ENCODE data around the gene MLN.

The MLN gene

GRCh38 chr6:33801611-33802010, 2.2 kb downstream of the MLN start:
- H3K27ac ChIP-seq (ENCODE audit: insufficient read depth, low read length, poor library complexity, severe bottlenecking): no peak overlapping the region
- no peaks in the 10 kb centered on the region for H3K9me3 ChIP-seq (ENCODE audit: control insufficient read depth, low read length)
- no peak for DNase-seq
- no peaks in the 10 kb centered on the region for H3K27me3 ChIP-seq (replicated peaks; ENCODE audit: control insufficient read depth, insufficient read depth, low read length, poor library complexity, severe bottlenecking)
- no peaks in the 10 kb centered on the region for H3K36me3 ChIP-seq (ENCODE audit: control insufficient read depth, insufficient read depth, low read length)
- H3K4me1 ChIP-seq (ENCODE audit: control insufficient read depth, insufficient read depth, low read length, poor library complexity, severe bottlenecking): no peaks in the 10 kb centered on the region
- no peak overlapping the region for H3K4me3 ChIP-seq (ENCODE audit: insufficient read depth, low read depth, low read length, poor library complexity, severe bottlenecking)

GRCh38 chr6:33800248-33800969, 3.4 kb downstream of the MLN start:
- Histone ChIP-seq H3K9me3 (ENCODE audit: control insufficient read depth, low read length) (no peaks in the 10 kb centered on the region), H3K27me3 (replicated peaks; ENCODE audit: control insufficient read depth, insufficient read depth, low read length, poor library complexity, severe bottlenecking) (no peaks in the 10 kb centered on the region), H3K27ac (ENCODE audit: insufficient read depth, low read length, poor library complexity, severe bottlenecking) (no peak overlapping the region)

GRCh38 chr6:33799454-33800113, 4.2 kb downstream of the MLN start:
- no peak overlapping the region for H3K27ac ChIP-seq (ENCODE audit: insufficient read depth, low read length, poor library complexity, severe bottlenecking)
- H3K9me3 ChIP-seq (ENCODE audit: control insufficient read depth, low read length): no peaks in the 10 kb centered on the region
- no peaks in the 10 kb centered on the region for H3K27me3 ChIP-seq (replicated peaks; ENCODE audit: control insufficient read depth, insufficient read depth, low read length, poor library complexity, severe bottlenecking)
- no peak for DNase-seq
- no peak overlapping the region for H3K4me3 ChIP-seq (ENCODE audit: insufficient read depth, low read depth, low read length, poor library complexity, severe bottlenecking)
- H3K36me3 ChIP-seq (ENCODE audit: control insufficient read depth, insufficient read depth, low read length): no peaks in the 10 kb centered on the region
- no peaks in the 10 kb centered on the region for H3K4me1 ChIP-seq (ENCODE audit: control insufficient read depth, insufficient read depth, low read length, poor library complexity, severe bottlenecking)

More at GRCh38 chr6:33800248-33800969, 3.4 kb downstream of the MLN start:
- no peak for DNase-seq
- Histone ChIP-seq H3K4me1 (ENCODE audit: control insufficient read depth, insufficient read depth, low read length, poor library complexity, severe bottlenecking) (no peaks in the 10 kb centered on the region), H3K4me3 (ENCODE audit: insufficient read depth, low read depth, low read length, poor library complexity, severe bottlenecking) (no peak overlapping the region), H3K36me3 (ENCODE audit: control insufficient read depth, insufficient read depth, low read length) (no peaks in the 10 kb centered on the region)

GRCh38 chr6:33798343-33798848, 5.4 kb downstream of the MLN start:
- Histone ChIP-seq H3K4me1 (ENCODE audit: control insufficient read depth, insufficient read depth, low read length, poor library complexity, severe bottlenecking) (no peaks in the 10 kb centered on the region), H3K4me3 (ENCODE audit: insufficient read depth, low read depth, low read length, poor library complexity, severe bottlenecking) (no peak overlapping the region), H3K36me3 (ENCODE audit: control insufficient read depth, insufficient read depth, low read length) (no peaks in the 10 kb centered on the region), H3K27me3 (replicated peaks; ENCODE audit: control insufficient read depth, insufficient read depth, low read length, poor library complexity, severe bottlenecking) (no peaks in the 10 kb centered on the region), H3K9me3 (ENCODE audit: control insufficient read depth, low read length) (no peaks in the 10 kb centered on the region), H3K27ac (ENCODE audit: insufficient read depth, low read length, poor library complexity, severe bottlenecking) (no peak overlapping the region)
- DNase-seq: no peak

- no peaks in the 10 kb centered on the region for H3K4me1 ChIP-seq (ENCODE audit: control insufficient read depth, insufficient read depth, low read length, poor library complexity, severe bottlenecking)
- H3K27ac ChIP-seq (ENCODE audit: insufficient read depth, low read length, poor library complexity, severe bottlenecking): no peak overlapping the region
- H3K9me3 ChIP-seq (ENCODE audit: control insufficient read depth, low read length): no peaks in the 10 kb centered on the region
- no peak overlapping the region for H3K4me3 ChIP-seq (ENCODE audit: insufficient read depth, low read depth, low read length, poor library complexity, severe bottlenecking)
- no peaks in the 10 kb centered on the region for H3K27me3 ChIP-seq (replicated peaks; ENCODE audit: control insufficient read depth, insufficient read depth, low read length, poor library complexity, severe bottlenecking)
- H3K36me3 ChIP-seq (ENCODE audit: control insufficient read depth, insufficient read depth, low read length): no peaks in the 10 kb centered on the region
- DNase-seq: no peak
Measured at GRCh38 chr6:33797626-33798342, 6.0 kb downstream of the MLN start.

GRCh38 chr6:33794910-33795623, 8.7 kb downstream of the MLN start:
- DNase-seq: no peak
- H3K4me1 ChIP-seq (ENCODE audit: control insufficient read depth, insufficient read depth, low read length, poor library complexity, severe bottlenecking): no peaks in the 10 kb centered on the region
- H3K36me3 ChIP-seq (ENCODE audit: control insufficient read depth, insufficient read depth, low read length): no peaks in the 10 kb centered on the region
- no peak overlapping the region for H3K27ac ChIP-seq (ENCODE audit: insufficient read depth, low read length, poor library complexity, severe bottlenecking)
- H3K4me3 ChIP-seq (ENCODE audit: insufficient read depth, low read depth, low read length, poor library complexity, severe bottlenecking): no peak overlapping the region
- H3K27me3 ChIP-seq (replicated peaks; ENCODE audit: control insufficient read depth, insufficient read depth, low read length, poor library complexity, severe bottlenecking): no peaks in the 10 kb centered on the region
- no peaks in the 10 kb centered on the region for H3K9me3 ChIP-seq (ENCODE audit: control insufficient read depth, low read length)

GRCh38 chr6:33792981-33793380, 10.8 kb downstream of the MLN start:
- no peak overlapping the region for H3K27ac ChIP-seq (ENCODE audit: insufficient read depth, low read length, poor library complexity, severe bottlenecking)
- DNase-seq: no peak
- no peaks in the 10 kb centered on the region for H3K27me3 ChIP-seq (replicated peaks; ENCODE audit: control insufficient read depth, insufficient read depth, low read length, poor library complexity, severe bottlenecking)
- H3K36me3 ChIP-seq (ENCODE audit: control insufficient read depth, insufficient read depth, low read length): no peaks in the 10 kb centered on the region
- no peak overlapping the region for H3K4me3 ChIP-seq (ENCODE audit: insufficient read depth, low read depth, low read length, poor library complexity, severe bottlenecking)
- no peaks in the 10 kb centered on the region for H3K4me1 ChIP-seq (ENCODE audit: control insufficient read depth, insufficient read depth, low read length, poor library complexity, severe bottlenecking)
- H3K9me3 ChIP-seq (ENCODE audit: control insufficient read depth, low read length): no peaks in the 10 kb centered on the region

GRCh38 chr6:33791620-33792019, 12.2 kb downstream of the MLN start:
- no peaks in the 10 kb centered on the region for H3K9me3 ChIP-seq (ENCODE audit: control insufficient read depth, low read length)
- no peaks in the 10 kb centered on the region for H3K36me3 ChIP-seq (ENCODE audit: control insufficient read depth, insufficient read depth, low read length)
- no peak for DNase-seq
- no peak overlapping the region for H3K27ac ChIP-seq (ENCODE audit: insufficient read depth, low read length, poor library complexity, severe bottlenecking)
- no peak overlapping the region for H3K4me3 ChIP-seq (ENCODE audit: insufficient read depth, low read depth, low read length, poor library complexity, severe bottlenecking)
- H3K27me3 ChIP-seq (replicated peaks; ENCODE audit: control insufficient read depth, insufficient read depth, low read length, poor library complexity, severe bottlenecking): no peaks in the 10 kb centered on the region
- peaks cover 13% of the 10 kb centered on the region for H3K4me1 ChIP-seq (ENCODE audit: control insufficient read depth, insufficient read depth, low read length, poor library complexity, severe bottlenecking)

GRCh38 chr6:33790910-33791309, 12.9 kb downstream of the MLN start:
- H3K4me1 ChIP-seq (ENCODE audit: control insufficient read depth, insufficient read depth, low read length, poor library complexity, severe bottlenecking): peaks cover 20% of the 10 kb centered on the region
- no peaks in the 10 kb centered on the region for H3K27me3 ChIP-seq (replicated peaks; ENCODE audit: control insufficient read depth, insufficient read depth, low read length, poor library complexity, severe bottlenecking)
- no peak overlapping the region for H3K27ac ChIP-seq (ENCODE audit: insufficient read depth, low read length, poor library complexity, severe bottlenecking)
- H3K9me3 ChIP-seq (ENCODE audit: control insufficient read depth, low read length): no peaks in the 10 kb centered on the region
- no peak overlapping the region for H3K4me3 ChIP-seq (ENCODE audit: insufficient read depth, low read depth, low read length, poor library complexity, severe bottlenecking)
- peaks cover 2% of the 10 kb centered on the region for H3K36me3 ChIP-seq (ENCODE audit: control insufficient read depth, insufficient read depth, low read length)
- no peak for DNase-seq

Data from effector memory CD4-positive, alpha-beta T cell (primary cell).